Astrocyte of the spinal cord (primary cell): ENCODE results near the gene TAC4.

Experiments used
- DNase-seq: peaks from one replicate; pipeline ENCODE4 v3.0.0; 2011; ENCODE audit warnings: low read depth, low spot score
- H3K4me3 ChIP-seq: 2 replicates; pipeline ENCODE4 v1.5.1; 2011; ENCODE audit warnings: low read depth, mild to moderate bottlenecking, low read length, moderate library complexity
- in situ Hi-C: cut with HindIII; loops from 2 replicates; pipeline ENCODE4 v1.10.0; 2017; ENCODE audit warnings: low sequenced_read_pairs
- TF ChIP-seq, protein P1 (sequence below): IDR thresholded peaks from 2 replicates; pipeline ENCODE4 v1.5.1; 2012; ENCODE audit warnings: low read depth, mild to moderate bottlenecking, low read length, inconsistent platforms

Gene TAC4

DNA sequence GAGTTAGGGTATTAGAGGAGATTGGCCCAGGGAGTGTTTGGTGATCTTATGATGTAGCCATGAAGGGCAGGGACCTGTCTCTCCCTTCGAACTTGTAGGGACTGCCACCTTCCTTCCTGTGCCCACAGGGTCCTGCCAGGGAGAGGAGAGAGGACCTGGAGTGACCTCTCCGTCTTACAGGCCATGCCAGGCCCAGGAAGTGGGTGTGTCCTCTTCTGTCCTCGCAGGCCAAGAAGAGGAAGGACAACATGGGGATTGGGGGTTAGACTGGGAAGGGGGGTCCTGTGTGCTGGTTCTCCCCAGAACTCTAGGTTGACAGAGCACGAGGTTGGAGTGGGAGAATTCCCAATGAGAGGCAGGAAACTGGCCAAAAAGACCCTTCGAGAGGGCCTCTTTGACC, 43.4 kb upstream of the TAC4 start:
- in situ Hi-C loops = no loop called here
- TF ChIP-seq, protein P1, sequence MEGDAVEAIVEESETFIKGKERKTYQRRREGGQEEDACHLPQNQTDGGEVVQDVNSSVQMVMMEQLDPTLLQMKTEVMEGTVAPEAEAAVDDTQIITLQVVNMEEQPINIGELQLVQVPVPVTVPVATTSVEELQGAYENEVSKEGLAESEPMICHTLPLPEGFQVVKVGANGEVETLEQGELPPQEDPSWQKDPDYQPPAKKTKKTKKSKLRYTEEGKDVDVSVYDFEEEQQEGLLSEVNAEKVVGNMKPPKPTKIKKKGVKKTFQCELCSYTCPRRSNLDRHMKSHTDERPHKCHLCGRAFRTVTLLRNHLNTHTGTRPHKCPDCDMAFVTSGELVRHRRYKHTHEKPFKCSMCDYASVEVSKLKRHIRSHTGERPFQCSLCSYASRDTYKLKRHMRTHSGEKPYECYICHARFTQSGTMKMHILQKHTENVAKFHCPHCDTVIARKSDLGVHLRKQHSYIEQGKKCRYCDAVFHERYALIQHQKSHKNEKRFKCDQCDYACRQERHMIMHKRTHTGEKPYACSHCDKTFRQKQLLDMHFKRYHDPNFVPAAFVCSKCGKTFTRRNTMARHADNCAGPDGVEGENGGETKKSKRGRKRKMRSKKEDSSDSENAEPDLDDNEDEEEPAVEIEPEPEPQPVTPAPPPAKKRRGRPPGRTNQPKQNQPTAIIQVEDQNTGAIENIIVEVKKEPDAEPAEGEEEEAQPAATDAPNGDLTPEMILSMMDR = no peak
- no peak for DNase-seq

DNA sequence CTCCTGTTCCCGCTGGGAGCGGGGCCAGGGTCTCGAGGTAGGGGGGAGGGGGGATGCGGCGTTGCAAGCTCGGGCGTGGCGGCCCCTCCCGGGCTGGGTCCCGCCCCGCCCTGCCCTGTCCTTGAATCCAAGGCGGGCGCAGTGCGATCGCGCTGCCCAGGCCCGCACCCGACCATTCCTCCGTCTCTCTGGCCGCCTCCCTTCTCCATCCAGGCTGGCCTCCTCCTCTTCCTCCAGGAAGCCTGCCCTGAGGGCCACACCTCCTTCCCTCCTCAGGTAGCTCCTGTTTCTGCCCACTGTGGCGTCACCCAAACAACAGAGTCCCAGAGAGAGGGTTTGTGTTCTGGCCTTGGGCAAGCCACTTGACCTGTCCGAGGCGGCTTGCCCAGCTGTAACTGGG, 43.0 kb upstream of the TAC4 start:
- no peak for DNase-seq
- in situ Hi-C loops = no loop called here
- TF ChIP-seq, protein P1 = no peak
- H3K4me3 ChIP-seq = no peak overlapping the region

More for the DNA sequence above, 43.4 kb upstream of the TAC4 start:
- H3K4me3 ChIP-seq = no peak overlapping the region

DNA sequence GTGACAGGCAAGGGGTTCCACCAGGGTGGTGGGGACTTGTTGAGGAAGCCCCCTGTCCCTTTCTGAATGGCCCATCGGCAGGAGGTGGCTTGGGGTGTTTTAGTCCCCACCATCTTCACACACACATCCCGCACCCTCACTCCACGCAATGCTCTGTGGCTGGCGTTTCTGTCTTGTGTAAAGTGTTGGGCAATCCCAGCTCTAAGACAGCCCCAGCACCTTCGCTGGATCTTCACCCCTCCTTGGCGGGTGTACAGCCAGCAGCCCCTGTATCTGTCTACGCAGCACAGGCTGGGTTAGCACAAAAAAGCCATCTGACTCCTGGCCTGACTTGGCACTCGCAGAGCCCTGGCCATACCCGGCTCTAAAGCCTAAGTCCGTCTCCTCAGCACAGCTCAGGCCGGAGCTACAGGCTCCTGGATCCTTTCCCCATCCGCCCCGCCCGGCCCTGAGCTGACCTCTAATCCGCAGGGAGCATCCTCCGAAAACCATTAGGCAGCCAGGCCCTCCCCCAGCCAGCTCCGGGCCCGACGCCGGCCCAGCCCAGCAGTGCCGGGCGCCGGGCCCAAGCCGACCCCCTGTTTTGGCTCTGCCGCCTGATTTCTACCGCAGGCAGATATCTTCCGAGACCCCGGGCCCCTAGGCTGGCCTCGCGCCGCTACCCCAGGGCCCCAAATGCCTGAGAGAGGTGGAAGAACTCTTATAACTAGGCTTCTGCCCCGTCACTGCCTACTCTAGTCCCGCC, 42.4 kb upstream of the TAC4 start:
- DNase-seq = no peak
- no peak overlapping the region for H3K4me3 ChIP-seq
- TF ChIP-seq, protein P1 = no peak
- in situ Hi-C loops = no loop called here

DNA sequence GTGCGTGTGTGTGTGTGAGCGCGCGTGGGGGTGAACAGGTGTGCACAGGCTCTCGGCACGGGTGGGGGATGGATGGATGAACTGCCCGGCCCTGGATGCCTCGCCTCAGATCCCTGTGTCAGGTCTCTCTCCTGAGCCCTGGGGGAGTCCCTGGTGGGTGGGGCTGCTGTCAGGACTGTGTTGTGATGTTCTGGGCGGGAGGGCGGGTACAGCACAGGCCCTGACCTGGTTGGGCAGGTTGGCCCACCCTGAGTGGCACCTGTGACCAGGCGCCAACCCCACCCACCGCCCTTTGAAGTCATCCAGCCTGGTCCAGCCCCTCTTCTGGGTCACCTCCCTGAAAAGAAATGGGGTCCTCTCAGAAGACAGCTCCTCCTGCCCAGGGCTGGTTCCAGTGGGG, 41.6 kb upstream of the TAC4 start:
- no peak for DNase-seq
- in situ Hi-C loops = no loop called here
- TF ChIP-seq, protein P1 = no peak
- H3K4me3 ChIP-seq = no peak overlapping the region

DNA sequence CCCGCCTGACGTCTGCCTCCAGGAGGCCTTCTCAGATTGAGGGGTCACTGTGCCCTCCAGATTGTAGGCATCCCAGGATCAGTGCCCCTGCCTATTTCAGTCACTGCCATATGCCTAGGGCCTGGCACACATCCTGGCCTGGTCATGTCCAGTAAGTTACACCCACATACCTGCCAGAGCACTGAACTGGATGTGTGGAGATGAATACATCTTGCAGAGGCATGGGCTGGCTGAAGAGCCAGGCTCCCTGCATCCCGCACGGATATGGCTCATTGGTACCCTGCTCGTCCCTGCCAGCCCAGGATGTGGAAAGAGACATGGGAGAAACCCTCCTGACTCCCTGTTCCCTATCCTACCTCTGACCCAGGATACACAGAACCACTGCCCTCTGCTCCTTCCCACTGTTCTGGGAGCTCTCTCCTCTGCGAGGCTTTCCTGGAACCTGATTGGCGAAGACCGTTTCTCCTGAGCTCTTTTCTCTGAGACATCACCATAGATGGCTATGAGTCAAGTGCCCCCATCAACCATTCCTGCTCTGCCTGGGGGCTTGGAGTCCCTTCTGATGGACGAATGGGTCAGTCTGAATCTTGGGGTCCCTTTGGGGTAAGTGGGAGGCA, 40.0 kb upstream of the TAC4 start:
- DNase-seq = no peak
- in situ Hi-C loops = no loop called here
- TF ChIP-seq, protein P1 = no peak
- no peak overlapping the region for H3K4me3 ChIP-seq

DNA sequence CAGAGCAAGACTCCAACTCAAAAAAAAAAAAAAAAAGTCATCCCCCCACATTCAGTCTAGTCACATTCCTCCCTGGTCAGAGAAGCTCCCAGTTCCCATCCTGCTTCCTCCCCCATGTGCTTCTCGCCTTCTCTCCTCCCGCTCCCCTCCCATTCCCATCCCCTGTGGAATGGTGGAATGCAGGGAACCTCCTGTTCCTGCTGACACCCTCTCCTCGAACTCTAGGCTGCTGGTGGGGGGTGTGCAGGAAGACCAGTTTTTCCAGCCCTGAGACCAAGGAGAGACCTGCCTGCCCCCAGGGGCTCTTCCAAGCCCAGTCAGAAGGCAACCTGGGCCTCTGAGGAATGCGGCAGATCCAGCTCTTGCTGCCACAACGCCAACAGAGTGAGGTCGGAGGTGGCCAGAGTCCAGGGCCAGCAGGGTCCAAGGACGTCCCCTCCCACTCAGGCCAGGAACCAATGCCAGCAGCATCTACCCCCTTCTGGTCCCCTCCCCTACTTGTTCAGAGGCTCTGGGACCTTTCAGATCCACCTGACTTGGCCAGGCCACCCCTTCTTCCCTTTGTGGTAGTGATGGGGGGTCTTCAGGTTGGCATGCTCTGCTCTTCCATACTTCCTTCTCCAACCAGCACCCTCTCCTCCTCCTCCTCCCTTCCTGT, 39.3 kb upstream of the TAC4 start:
- TF ChIP-seq, protein P1 = no peak

More for the DNA sequence above, 39.3 kb upstream of the TAC4 start:
- in situ Hi-C loops = no loop called here
- no peak overlapping the region for H3K4me3 ChIP-seq
- no peak for DNase-seq
